ENCODE measurements around the gene FMO3. TPM values are rescaled to one million over a fixed set of nuclear protein-coding genes. Genes with fewer than 3 reads are reported as not detected.

The FMO3 gene
- total RNA-seq, 1 donor from 2014 or later, result 0.27 TPM

DNA sequence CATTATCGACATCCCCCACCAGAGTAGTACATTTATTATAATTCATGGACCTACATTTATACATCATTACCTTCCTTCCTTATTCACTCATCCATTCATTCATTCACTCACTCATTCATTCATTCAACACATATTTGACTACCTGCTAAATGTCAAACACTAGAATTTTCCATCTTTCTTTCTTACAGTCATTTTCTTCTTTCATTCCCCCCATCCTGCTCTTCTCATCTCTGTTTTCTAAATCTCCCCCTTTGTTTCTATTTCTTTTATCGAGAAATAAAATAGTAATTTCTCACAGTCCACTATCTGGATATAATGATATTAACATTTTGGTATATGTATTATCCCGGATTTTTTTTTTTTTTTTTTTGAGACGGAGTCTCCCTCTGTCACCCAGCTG lies 27.8 kb upstream of the FMO3 start:
- no peak for DNase-seq (ENCODE audit: low spot score)
- H3K9me3 Mint-ChIP-seq (ENCODE audit: low read depth), result peaks cover 5% of the 10 kb centered on the region
- H3K36me3 Mint-ChIP-seq (ENCODE audit: low read depth), result no peaks in the 10 kb centered on the region
- H3K4me1 Mint-ChIP-seq (ENCODE audit: low read depth), result no peaks in the 10 kb centered on the region
- H3K4me3 Mint-ChIP-seq (ENCODE audit: unreplicated experiment), result no peak overlapping the region
- TF ChIP-seq, protein P1, sequence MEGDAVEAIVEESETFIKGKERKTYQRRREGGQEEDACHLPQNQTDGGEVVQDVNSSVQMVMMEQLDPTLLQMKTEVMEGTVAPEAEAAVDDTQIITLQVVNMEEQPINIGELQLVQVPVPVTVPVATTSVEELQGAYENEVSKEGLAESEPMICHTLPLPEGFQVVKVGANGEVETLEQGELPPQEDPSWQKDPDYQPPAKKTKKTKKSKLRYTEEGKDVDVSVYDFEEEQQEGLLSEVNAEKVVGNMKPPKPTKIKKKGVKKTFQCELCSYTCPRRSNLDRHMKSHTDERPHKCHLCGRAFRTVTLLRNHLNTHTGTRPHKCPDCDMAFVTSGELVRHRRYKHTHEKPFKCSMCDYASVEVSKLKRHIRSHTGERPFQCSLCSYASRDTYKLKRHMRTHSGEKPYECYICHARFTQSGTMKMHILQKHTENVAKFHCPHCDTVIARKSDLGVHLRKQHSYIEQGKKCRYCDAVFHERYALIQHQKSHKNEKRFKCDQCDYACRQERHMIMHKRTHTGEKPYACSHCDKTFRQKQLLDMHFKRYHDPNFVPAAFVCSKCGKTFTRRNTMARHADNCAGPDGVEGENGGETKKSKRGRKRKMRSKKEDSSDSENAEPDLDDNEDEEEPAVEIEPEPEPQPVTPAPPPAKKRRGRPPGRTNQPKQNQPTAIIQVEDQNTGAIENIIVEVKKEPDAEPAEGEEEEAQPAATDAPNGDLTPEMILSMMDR (IDR thresholded peaks at IDR 0.05), result no peak
- H3K27ac Mint-ChIP-seq (ENCODE audit: unreplicated experiment), result no peak overlapping the region
- peaks cover 8% of the 10 kb centered on the region for H3K27me3 Mint-ChIP-seq (ENCODE audit: low read depth)

DNA sequence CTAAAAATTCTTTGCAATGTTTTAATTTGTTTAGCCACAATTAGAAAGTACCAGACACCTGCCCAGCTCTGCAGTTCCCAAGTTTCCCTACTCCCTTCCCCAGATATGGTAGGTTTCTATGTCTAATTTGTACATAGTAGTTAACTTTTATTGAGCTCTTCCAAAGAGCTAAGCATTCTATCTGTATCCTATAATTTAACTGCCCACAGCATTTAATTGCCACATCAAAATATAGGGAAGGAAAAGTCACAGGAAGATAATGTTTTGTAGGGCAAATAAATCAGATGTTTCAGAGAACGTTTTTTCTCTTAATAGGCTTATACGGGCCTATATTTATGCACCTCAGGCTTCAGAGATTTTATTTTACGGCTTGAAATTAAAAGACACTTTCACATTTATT lies 15.7 kb upstream of the FMO3 start:
- TF ChIP-seq, protein P1 (IDR thresholded peaks at IDR 0.05), result no peak
- no peaks in the 10 kb centered on the region for H3K36me3 Mint-ChIP-seq (ENCODE audit: low read depth)
- no peak overlapping the region for H3K27ac Mint-ChIP-seq (ENCODE audit: unreplicated experiment)
- peaks cover 4% of the 10 kb centered on the region for H3K9me3 Mint-ChIP-seq (ENCODE audit: low read depth)
- H3K4me1 Mint-ChIP-seq (ENCODE audit: low read depth), result no peaks in the 10 kb centered on the region
- H3K27me3 Mint-ChIP-seq (ENCODE audit: low read depth), result peaks cover 1% of the 10 kb centered on the region
- H3K4me3 Mint-ChIP-seq (ENCODE audit: unreplicated experiment), result no peak overlapping the region
- no peak for DNase-seq (ENCODE audit: low spot score)

DNA sequence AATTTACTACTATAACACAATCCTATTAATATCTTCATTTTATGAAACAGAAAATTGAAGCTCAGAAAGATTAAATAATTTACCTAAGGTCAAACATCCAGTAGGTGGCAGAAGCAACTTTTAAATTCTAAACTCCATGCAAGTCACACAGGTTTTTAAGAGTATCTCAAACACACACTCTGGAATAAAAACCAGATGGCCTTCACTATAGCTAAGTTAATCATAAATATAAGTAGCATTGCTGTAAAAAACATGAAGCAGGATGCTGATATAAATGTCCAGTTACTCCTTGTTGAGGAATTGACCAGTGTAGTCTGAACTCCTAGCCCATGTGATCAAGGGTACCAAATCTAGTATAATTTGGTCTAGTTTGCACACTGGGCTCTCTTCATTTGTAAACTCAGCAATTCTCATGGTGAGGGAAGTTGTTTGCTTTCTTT lies 9.4 kb upstream of the FMO3 start:
- Mint-ChIP-seq H3K27me3 (ENCODE audit: low read depth) (no peaks in the 10 kb centered on the region), H3K4me3 (ENCODE audit: unreplicated experiment) (no peak overlapping the region), H3K9me3 (ENCODE audit: low read depth) (peaks cover 4% of the 10 kb centered on the region), H3K4me1 (ENCODE audit: low read depth) (peaks cover 20% of the 10 kb centered on the region), H3K27ac (ENCODE audit: unreplicated experiment) (no peak overlapping the region), H3K36me3 (ENCODE audit: low read depth) (no peaks in the 10 kb centered on the region)
- TF ChIP-seq, protein P1 (IDR thresholded peaks at IDR 0.05), result peak; percentile 86
- DNase-seq (ENCODE audit: low spot score), result no peak

DNA sequence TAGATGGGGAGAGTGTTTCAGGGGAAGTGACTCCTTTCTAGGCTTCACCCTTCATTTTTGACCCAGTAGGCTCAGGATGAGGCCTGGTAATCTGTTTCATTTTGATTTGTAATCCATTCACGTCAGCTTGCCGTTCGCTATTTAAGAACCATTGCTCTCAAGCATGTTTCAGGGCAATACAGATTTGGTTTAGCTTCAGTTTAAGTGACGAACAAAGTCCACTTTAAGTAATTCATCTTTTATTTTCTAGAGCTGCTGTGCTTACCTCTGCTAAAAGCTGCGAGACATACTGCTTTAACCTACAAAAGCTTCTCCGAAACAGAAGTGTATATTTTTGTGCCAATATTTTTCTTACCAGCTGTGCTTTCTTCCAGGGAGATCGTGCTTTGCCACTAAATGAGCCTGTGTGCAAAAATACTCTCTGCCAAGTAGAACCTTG lies 8.9 kb upstream of the FMO3 start:
- Mint-ChIP-seq H3K9me3 (ENCODE audit: low read depth) (peaks cover under 1% of the 10 kb centered on the region), H3K36me3 (ENCODE audit: low read depth) (no peaks in the 10 kb centered on the region), H3K27ac (ENCODE audit: unreplicated experiment) (no peak overlapping the region), H3K27me3 (ENCODE audit: low read depth) (no peaks in the 10 kb centered on the region), H3K4me1 (ENCODE audit: low read depth) (peaks cover 20% of the 10 kb centered on the region), H3K4me3 (ENCODE audit: unreplicated experiment) (no peak overlapping the region)
- no peak for DNase-seq (ENCODE audit: low spot score)
- TF ChIP-seq, protein P1 (IDR thresholded peaks at IDR 0.05), result no peak

DNA sequence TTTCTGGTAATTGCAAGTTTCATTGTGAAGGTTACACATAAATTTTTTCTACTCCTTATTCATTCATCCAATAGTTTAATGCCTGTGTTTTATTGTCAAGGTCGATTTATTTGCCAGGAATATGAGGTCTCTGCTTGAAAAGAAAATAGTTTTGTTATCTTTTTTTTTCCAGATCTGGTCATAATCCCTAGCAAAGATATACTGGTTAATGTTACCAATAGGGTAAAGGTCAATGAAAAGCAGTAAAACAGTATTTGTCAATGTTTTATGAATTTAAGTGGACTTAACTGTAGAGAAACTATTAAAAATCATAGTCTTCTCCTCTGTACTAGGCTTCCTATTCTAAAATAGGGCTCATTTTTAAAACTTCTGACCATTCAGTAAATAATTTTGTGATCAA lies 8.1 kb upstream of the FMO3 start:
- no peak for DNase-seq (ENCODE audit: low spot score)
- Mint-ChIP-seq H3K27me3 (ENCODE audit: low read depth) (no peaks in the 10 kb centered on the region), H3K9me3 (ENCODE audit: low read depth) (no peaks in the 10 kb centered on the region), H3K4me3 (ENCODE audit: unreplicated experiment) (no peak overlapping the region), H3K27ac (ENCODE audit: unreplicated experiment) (no peak overlapping the region), H3K36me3 (ENCODE audit: low read depth) (no peaks in the 10 kb centered on the region), H3K4me1 (ENCODE audit: low read depth) (peaks cover 20% of the 10 kb centered on the region)
- TF ChIP-seq, protein P1 (IDR thresholded peaks at IDR 0.05), result no peak
